Vagina (tissue), 2 donors: Measurements from ENCODE around the gene FAIM2.

Experiments
- CTCF ChIP-seq, 3 experiments: fragments of 450-650 bp in 2 of 3; fragments of 200-600 bp in 1 of 3; sonication (generic) in 1 of 3; IDR thresholded peaks; one replicate each; pipeline ENCODE4 v1.5.1; 2017 to 2019; ENCODE audit warnings: antibody characterized with exemption in 3 of 3, mild to moderate bottlenecking in 2 of 3, moderate library complexity in 2 of 3
- POLR2A ChIP-seq, 2 donors: fragments of 450-650 bp; IDR thresholded peaks; one replicate each; pipeline ENCODE4 v1.6.1; 2017; ENCODE audit warnings: antibody characterized with exemption in 2 of 2, mild to moderate bottlenecking in 2 of 2, moderate library complexity in 2 of 2

GRCh38 chr12:49947593-49948226 is 44.0 kb upstream of the FAIM2 start:
- TF ChIP-seq CTCF (IDR thresholded peaks at IDR 0.05) (no peak), POLR2A (IDR thresholded peaks at IDR 0.05) (no peak)
